HCT116 (cell line): ENCODE measurements around the gene RGS13. TPM values are rescaled to one million over a fixed set of nuclear protein-coding genes. Genes with fewer than 3 reads are reported as not detected.

ENCODE experiments used
- ATAC-seq: fragments of 200-7000 bp; cut with Tn5 transposase; 2 replicates; pipeline ENCODE4 v1.9.1; 2020; ENCODE audit warnings: mild to moderate bottlenecking, moderate library complexity
- BruUV-seq: library from RNA; stranded (reverse); fragments of 400-500 nt; replicated peaks from 2 replicates; lab custom pipeline; 2021; lab: Mats Ljungman, UMichigan
- CTCF ChIA-PET: fragments of 300-600 bp; sonication (Branson Sonifier 250); formaldehyde crosslinking; loops from one replicate; lab custom pipeline; 2021; ENCODE audit warnings: antibody characterized with exemption; lab: Charles Lee
- POLR2A ChIA-PET: fragments of 300-600, 350-600 bp; sonication (Branson Sonifier 250); formaldehyde crosslinking; loops from one replicate; lab custom pipeline; 2021; ENCODE audit warnings: antibody characterized with exemption; lab: Charles Lee
- RAD21 ChIA-PET, 2 experiments: fragments of 300-600 bp; sonication (Branson Sonifier 250); formaldehyde crosslinking; loops; one replicate each; lab custom pipeline; 2023; ENCODE audit warnings: low total read pairs in 2 of 2; ENCODE audit not compliant: uncharacterized antibody in 2 of 2, unreplicated experiment in 2 of 2, low non-redundant PET in 1 of 2; lab: Charles Lee
- DNase-seq: peaks from one replicate; pipeline ENCODE4 v3.0.0-alpha.2; 2010; ENCODE audit warnings: low read depth, low spot score
- H2AFZ ChIP-seq: fragments of 200-600 bp; shearing (Covaris generic), sonication (generic); 2 replicates; pipeline ENCODE4 v1.6.1; 2017; ENCODE audit warnings: low read depth, mixed run types, mixed read lengths, antibody characterized with exemption, low read length; ENCODE audit not compliant: poor library complexity, severe bottlenecking
- H3K27ac ChIP-seq: 2 replicates; pipeline ENCODE4 v1.5.1; 2012; ENCODE audit warnings: low read depth, low read length
- H3K27me3 ChIP-seq: fragments of 200-600 bp; sonication (generic); 2 replicates; pipeline ENCODE4 v1.6.1; 2016; ENCODE audit warnings: mixed run types, low read length, mixed read lengths; ENCODE audit not compliant: insufficient read depth
- H3K36me3 ChIP-seq, 2 experiments: fragments of 200-500 bp in 1 of 2; fragments of 200-600 bp in 1 of 2; sonication (Bioruptor generic) in 1 of 2; sonication (generic) in 1 of 2; 2 replicates each; pipeline versions ENCODE4 v1.5.1 to v1.6.1; 2014 to 2016; ENCODE audit warnings: low read length in 2 of 2, inconsistent platforms in 1 of 2, mixed read lengths in 1 of 2, mixed run types in 1 of 2; ENCODE audit not compliant: insufficient read depth in 2 of 2, control insufficient read depth in 1 of 2
- H3K4me1 ChIP-seq, 2 experiments: fragments of 200-600 bp in 1 of 2; sonication (generic) in 1 of 2; 2 replicates each; pipeline versions ENCODE4 v1.5.1 to v1.6.1; 2012 to 2017; ENCODE audit warnings: low read length in 2 of 2, inconsistent platforms in 1 of 2, mild to moderate bottlenecking in 1 of 2, mixed read lengths in 1 of 2, mixed run types in 1 of 2, moderate library complexity in 1 of 2; ENCODE audit not compliant: insufficient read depth in 2 of 2, control insufficient read depth in 1 of 2
- H3K4me2 ChIP-seq: fragments of 200-600 bp; sonication (generic); 2 replicates; pipeline ENCODE4 v1.6.1; 2017; ENCODE audit warnings: mixed run types, low read length, mixed read lengths
- H3K4me3 ChIP-seq, 2 experiments: fragments of 200-600 bp in 1 of 2; sonication (generic) in 1 of 2; replicated peaks in 1 of 2; 2 replicates each; pipeline ENCODE4 v1.5.1; 2011 to 2016; ENCODE audit warnings: low read length in 2 of 2, control low read depth in 1 of 2, low read depth in 1 of 2, mild to moderate bottlenecking in 1 of 2, mixed read lengths in 1 of 2, mixed run types in 1 of 2
- H3K79me2 ChIP-seq: fragments of 200-600 bp; sonication (generic); 2 replicates; pipeline ENCODE4 v1.6.1; 2017; ENCODE audit warnings: mild to moderate bottlenecking, mixed run types, low read length, moderate library complexity, mixed read lengths; ENCODE audit not compliant: insufficient read depth
- H3K9ac ChIP-seq: fragments of 200-600 bp; sonication (generic); 2 replicates; pipeline ENCODE4 v1.6.1; 2016; ENCODE audit warnings: low read length, mixed read lengths
- H3K9me2 ChIP-seq: fragments of 200-600 bp; sonication (generic), shearing (Covaris generic); 2 replicates; pipeline ENCODE4 v1.6.1; 2017; ENCODE audit warnings: mixed run types, mild to moderate bottlenecking, moderate library complexity; ENCODE audit not compliant: insufficient read depth
- H3K9me3 ChIP-seq, 2 experiments: fragments of 200-500 bp in 1 of 2; fragments of 200-600 bp in 1 of 2; sonication (Bioruptor generic) in 1 of 2; sonication (generic) in 1 of 2; 2 replicates each; pipeline ENCODE4 v1.6.1; 2014 to 2017; ENCODE audit warnings: low read length in 2 of 2, mixed read lengths in 2 of 2, inconsistent platforms in 1 of 2, low read depth in 1 of 2, mild to moderate bottlenecking in 1 of 2, mixed run types in 1 of 2, moderate library complexity in 1 of 2; ENCODE audit not compliant: control insufficient read depth in 1 of 2, insufficient read depth in 1 of 2
- H4K20me1 ChIP-seq: fragments of 200-600 bp; sonication (generic), shearing (Covaris generic); 2 replicates; pipeline ENCODE4 v1.6.1; 2017; ENCODE audit warnings: mixed run types, mild to moderate bottlenecking, moderate library complexity; ENCODE audit not compliant: insufficient read depth
- CBX3 ChIP-seq: IDR thresholded peaks from 2 replicates; pipeline ENCODE4 v1.6.1; 2012; ENCODE audit warnings: low read depth
- CEBPB ChIP-seq: IDR thresholded peaks from 2 replicates; pipeline ENCODE4 v1.6.1; 2012; ENCODE audit warnings: low read depth
- FOSL1 ChIP-seq: IDR thresholded peaks from 2 replicates; pipeline ENCODE4 v1.6.1; 2012; ENCODE audit warnings: low read depth
- POLR2A ChIP-seq: IDR thresholded peaks from 2 replicates; pipeline ENCODE4 v1.7.0; 2011; ENCODE audit warnings: borderline replicate concordance; ENCODE audit not compliant: insufficient read depth, insufficient read length; ENCODE audit errors: extremely low read depth
- POLR2AphosphoS5 ChIP-seq: IDR thresholded peaks from 2 replicates; pipeline ENCODE4 v1.6.1; 2011; ENCODE audit warnings: mild to moderate bottlenecking, low read depth, low read length, moderate library complexity
- SIN3A ChIP-seq: IDR thresholded peaks from 2 replicates; pipeline ENCODE4 v1.6.1; 2012; ENCODE audit warnings: low read depth
- SP1 ChIP-seq: IDR thresholded peaks from 2 replicates; pipeline ENCODE4 v1.6.1; 2012; ENCODE audit warnings: low read depth
- SRF ChIP-seq: IDR thresholded peaks from 2 replicates; pipeline ENCODE4 v1.6.1; 2012; ENCODE audit warnings: low read depth
- TCF7L2 ChIP-seq: IDR thresholded peaks from 2 replicates; pipeline ENCODE4 v1.7.0; 2011; ENCODE audit warnings: borderline replicate concordance, inconsistent platforms; ENCODE audit not compliant: insufficient read depth, insufficient read length; ENCODE audit errors: extremely low read depth
- YY1 ChIP-seq: IDR thresholded peaks from 2 replicates; pipeline ENCODE4 v1.6.1; 2011; ENCODE audit warnings: low read length, low read depth, moderate library complexity, mild to moderate bottlenecking; ENCODE audit not compliant: insufficient replicate concordance; ENCODE audit errors: extremely low read depth
- ZNF274 ChIP-seq: fragments of 200-500 bp; sonication (Bioruptor generic); IDR thresholded peaks from 2 replicates; pipeline ENCODE4 v1.6.1; 2014; ENCODE audit warnings: mild to moderate bottlenecking, low read depth, low read length, inconsistent platforms
- intact Hi-C: fragments of 100-400 bp; cut with micrococcal nuclease; formaldehyde crosslinking; loops from 2 replicates; pipeline ENCODE4 v1.10.0; 2022
- total RNA-seq: library from RNA; stranded (reverse); gene quantifications from one replicate; pipeline ENCODE4 v1.2.1, GENCODE V29; 2021; ENCODE audit not compliant: unreplicated experiment
- TF ChIP-seq, protein P1 (sequence below): IDR thresholded peaks from 2 replicates; pipeline ENCODE4 v1.6.1; 2011; ENCODE audit warnings: mild to moderate bottlenecking, low read length, moderate library complexity; ENCODE audit not compliant: insufficient replicate concordance; ENCODE audit errors: extremely low read depth
- TF ChIP-seq, protein P2 (sequence below): IDR thresholded peaks from 2 replicates; pipeline ENCODE4 v1.6.1; 2012

RGS13 gene
- total RNA-seq, 1 experiment from 2014 or later = not detected

DNA sequence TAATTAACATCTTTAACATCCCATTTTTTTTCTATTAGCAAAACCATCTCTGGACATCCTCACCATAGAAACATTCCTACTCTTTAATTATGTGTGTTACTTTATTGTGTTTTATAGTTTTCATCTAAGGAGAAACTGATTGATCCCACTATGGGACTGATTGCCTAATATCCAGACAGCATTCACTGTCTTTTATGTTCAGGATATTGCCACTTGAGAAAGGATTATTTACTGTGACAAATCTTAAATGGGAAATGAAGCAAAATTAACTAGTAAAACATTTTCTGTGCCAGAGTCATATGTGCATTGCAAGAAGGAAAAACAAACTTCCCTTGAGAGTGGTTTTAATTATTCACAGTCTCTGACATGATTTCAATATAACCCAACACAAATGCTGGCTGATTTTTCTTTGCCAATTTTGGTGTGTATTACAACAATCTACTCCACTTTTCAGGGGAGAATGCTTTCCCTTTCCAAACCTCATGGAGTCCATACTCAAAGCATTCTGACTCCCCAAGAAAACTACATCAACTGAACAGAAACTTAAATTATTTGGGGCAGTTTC is 15.8 kb upstream of the RGS13 start:
- Histone ChIP-seq H3K9me2 (no peaks in the 10 kb centered on the region; the same call in 1 of the 2 replicates), H3K36me3 (no peaks in the 10 kb centered on the region), H3K4me2 (no peak overlapping the region), H3K79me2 (no peaks in the 10 kb centered on the region), H3K9me3 (no peaks in the 10 kb centered on the region), H3K27ac (no peak overlapping the region), H3K4me1 (no peaks in the 10 kb centered on the region), H4K20me1 (no peaks in the 10 kb centered on the region), H3K27me3 (no peaks in the 10 kb centered on the region), H2AFZ (no peak overlapping the region), H3K4me3 (no peak overlapping the region), H3K9ac (no peak overlapping the region)
- intact Hi-C loops = no loop called here
- ATAC-seq (no peak), DNase-seq (no peak)
- BruUV-seq = no TSS peak
- CTCF ChIA-PET = no interaction called here
- POLR2A ChIA-PET = no interaction called here
- RAD21 ChIA-PET = no interaction called here
- TF ChIP-seq TCF7L2 = no peak
- TF ChIP-seq, protein P1, sequence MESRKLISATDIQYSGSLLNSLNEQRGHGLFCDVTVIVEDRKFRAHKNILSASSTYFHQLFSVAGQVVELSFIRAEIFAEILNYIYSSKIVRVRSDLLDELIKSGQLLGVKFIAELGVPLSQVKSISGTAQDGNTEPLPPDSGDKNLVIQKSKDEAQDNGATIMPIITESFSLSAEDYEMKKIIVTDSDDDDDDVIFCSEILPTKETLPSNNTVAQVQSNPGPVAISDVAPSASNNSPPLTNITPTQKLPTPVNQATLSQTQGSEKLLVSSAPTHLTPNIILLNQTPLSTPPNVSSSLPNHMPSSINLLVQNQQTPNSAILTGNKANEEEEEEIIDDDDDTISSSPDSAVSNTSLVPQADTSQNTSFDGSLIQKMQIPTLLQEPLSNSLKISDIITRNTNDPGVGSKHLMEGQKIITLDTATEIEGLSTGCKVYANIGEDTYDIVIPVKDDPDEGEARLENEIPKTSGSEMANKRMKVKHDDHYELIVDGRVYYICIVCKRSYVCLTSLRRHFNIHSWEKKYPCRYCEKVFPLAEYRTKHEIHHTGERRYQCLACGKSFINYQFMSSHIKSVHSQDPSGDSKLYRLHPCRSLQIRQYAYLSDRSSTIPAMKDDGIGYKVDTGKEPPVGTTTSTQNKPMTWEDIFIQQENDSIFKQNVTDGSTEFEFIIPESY = no peak
- no peak for TF ChIP-seq YY1

DNA sequence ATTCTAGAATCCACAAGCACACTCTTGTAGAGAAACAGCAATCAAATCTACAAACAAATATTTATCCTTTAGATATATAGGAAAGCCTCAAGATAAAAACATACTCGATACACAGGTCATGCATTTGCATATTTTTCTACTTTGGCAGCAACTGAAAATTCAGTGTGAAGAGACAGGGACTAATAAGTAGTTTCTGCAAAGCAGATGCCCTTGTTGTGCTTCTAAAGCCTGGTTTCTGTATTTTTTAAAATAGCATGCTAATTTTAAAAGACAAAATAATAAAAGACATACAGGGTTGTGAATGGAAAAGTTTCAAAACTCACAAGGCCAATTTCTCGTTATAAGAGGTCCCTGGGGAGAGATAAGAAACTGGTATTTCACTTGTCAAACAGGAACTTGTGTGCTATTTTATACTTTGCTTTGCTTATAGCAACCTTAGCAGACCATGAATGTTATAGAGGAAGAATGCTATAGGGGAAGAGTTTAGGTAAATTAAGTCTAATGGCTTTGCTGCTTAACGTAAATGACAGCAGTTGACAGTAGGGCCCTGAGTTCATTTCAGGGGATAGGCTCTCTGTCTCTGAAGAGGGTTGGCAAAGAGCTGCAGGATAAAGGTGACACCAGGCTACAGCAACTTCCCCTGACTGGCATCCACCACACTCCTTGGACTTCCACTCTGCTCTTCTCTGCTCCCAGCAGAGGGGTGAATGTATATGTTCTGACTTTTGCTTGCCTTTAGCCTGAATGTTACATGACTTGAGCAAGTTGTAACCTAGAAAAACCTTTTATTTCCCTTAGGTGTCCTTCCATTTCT is 9.4 kb upstream of the RGS13 start:
- ChIA-PET POLR2A (no interaction called here), RAD21 (no interaction called here), CTCF (no interaction called here)
- BruUV-seq = no TSS peak
- H3K4me2 ChIP-seq = no peak overlapping the region
- H3K4me3 ChIP-seq = no peak overlapping the region
- no peak overlapping the region for H3K27ac ChIP-seq
- TF ChIP-seq SP1 (no peak), FOSL1 (no peak), CBX3 (no peak), SIN3A (no peak), POLR2A (no peak), TCF7L2 (no peak), SRF (no peak), ZNF274 (no peak), POLR2AphosphoS5 (no peak), CEBPB (no peak)
- TF ChIP-seq, protein P2, sequence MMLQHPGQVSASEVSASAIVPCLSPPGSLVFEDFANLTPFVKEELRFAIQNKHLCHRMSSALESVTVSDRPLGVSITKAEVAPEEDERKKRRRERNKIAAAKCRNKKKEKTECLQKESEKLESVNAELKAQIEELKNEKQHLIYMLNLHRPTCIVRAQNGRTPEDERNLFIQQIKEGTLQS = no peak
- TF ChIP-seq, protein P1 = no peak
- no peak overlapping the region for H2AFZ ChIP-seq
- H3K9ac ChIP-seq = no peak overlapping the region
- DNase-seq (no peak), ATAC-seq (no peak)
- intact Hi-C loops = no loop called here
- no peaks in the 10 kb centered on the region for H3K4me1 ChIP-seq
- no peaks in the 10 kb centered on the region for H3K27me3 ChIP-seq
- no peaks in the 10 kb centered on the region for H4K20me1 ChIP-seq
- H3K36me3 ChIP-seq = no peaks in the 10 kb centered on the region
- H3K9me3 ChIP-seq = no peaks in the 10 kb centered on the region
- H3K79me2 ChIP-seq = no peaks in the 10 kb centered on the region
- H3K9me2 ChIP-seq = no peaks in the 10 kb centered on the region
